Natural killer cell (primary cell): ENCODE data around the gene HMCN1. TPM values are rescaled to one million over a fixed set of nuclear protein-coding genes. Genes with fewer than 3 reads are reported as not detected.

Source experiments
- ATAC-seq, 3 donors: fragments of 150-1000 bp in 2 of 3; fragments of 200-7000 bp in 1 of 3; cut with Tn5 transposase; 1 replicate in 1 of 3; 2 replicates in 2 of 3; pipeline ENCODE4 v1.10.0; 2021; ENCODE audit warnings: mild to moderate bottlenecking in 2 of 3, moderate library complexity in 2 of 3
- DNase-seq, 2 donors: peaks; one replicate each; pipeline versions ENCODE4 v3.0.0 to v3.0.0-alpha.2; 2013 to 2021; ENCODE audit warnings: mixed read lengths in 1 of 2
- H3K27ac ChIP-seq: one replicate; pipeline ENCODE4 v1.5.1; 2013; ENCODE audit warnings: mild to moderate bottlenecking, low read length
- H3K27me3 ChIP-seq: one replicate; pipeline ENCODE4 v1.6.1; 2013; ENCODE audit warnings: low read length; ENCODE audit not compliant: control insufficient read depth, insufficient read depth
- H3K36me3 ChIP-seq: one replicate; pipeline ENCODE4 v1.6.1; 2013; ENCODE audit warnings: low read length; ENCODE audit not compliant: control insufficient read depth, insufficient read depth
- H3K4me1 ChIP-seq: one replicate; pipeline ENCODE4 v1.6.1; 2013; ENCODE audit warnings: low read length; ENCODE audit not compliant: control insufficient read depth, insufficient read depth
- H3K4me3 ChIP-seq: one replicate; pipeline ENCODE4 v1.5.1; 2013; ENCODE audit warnings: low read length
- H3K9me3 ChIP-seq: one replicate; pipeline ENCODE4 v1.6.1; 2013; ENCODE audit warnings: low read length; ENCODE audit not compliant: control insufficient read depth, insufficient read depth
- H3K27ac Mint-ChIP-seq, 2 donors: one replicate each; pipeline ENCODE4 v1.8.0; 2022; ENCODE audit warnings: mild to moderate bottlenecking in 2 of 2, mixed read lengths in 2 of 2, moderate library complexity in 1 of 2
- H3K27me3 Mint-ChIP-seq, 2 donors: one replicate each; pipeline ENCODE4 v1.8.0; 2022; ENCODE audit warnings: low read depth in 2 of 2, mixed read lengths in 2 of 2
- H3K36me3 Mint-ChIP-seq: one replicate; pipeline ENCODE4 v1.8.0; 2022; ENCODE audit warnings: mixed read lengths
- H3K4me1 Mint-ChIP-seq, 2 donors: one replicate each; pipeline ENCODE4 v1.8.0; 2022; ENCODE audit warnings: mixed read lengths in 2 of 2
- H3K4me3 Mint-ChIP-seq: one replicate; pipeline ENCODE4 v1.8.0; 2022; ENCODE audit warnings: mild to moderate bottlenecking, moderate library complexity, mixed read lengths
- H3K9me3 Mint-ChIP-seq, 2 donors: one replicate each; pipeline ENCODE4 v1.8.0; 2022; ENCODE audit warnings: mixed read lengths in 2 of 2
- WGBS: methylation state at CpG from one replicate; pipeline ENCODE4 v1.1.7; 2013; ENCODE audit warnings: missing lambda C conversion rate; ENCODE audit not compliant: insufficient coverage; 5-methylcytosine and 5-hydroxymethylcytosine counted together
- intact Hi-C: fragments of 100-400 bp; cut with micrococcal nuclease; formaldehyde crosslinking; loops from one replicate; pipeline ENCODE4 v1.14.2; 2022
- total RNA-seq, 4 donors: library from RNA; stranded (reverse); fragments of 120-200 nt in 1 of 4; gene quantifications; one replicate each; pipeline versions ENCODE4 v1.2.3 to v1.2.4, GENCODE V29; 2013 to 2022
- TF ChIP-seq, protein P1 (sequence below): fragments of 200-600 bp; IDR thresholded peaks from one replicate; pipeline ENCODE4 v1.8.0; 2022; ENCODE audit warnings: antibody characterized with exemption

The HMCN1 gene
- total RNA-seq, 3 donors from 2014 or later (not counting 1 experiment from before 2014, with no cell fraction given), result 0.02 to 0.45 (median 0.39) TPM

- intact Hi-C loops, result no loop called here
- peaks cover 4 to 5% of the 10 kb centered on the region in 2 donors for H3K9me3 Mint-ChIP-seq
- H3K27ac Mint-ChIP-seq, result no peak overlapping the region
- H3K4me3 Mint-ChIP-seq, result no peak overlapping the region
- DNase-seq (no peak), ATAC-seq (no peak)
- H3K4me1 Mint-ChIP-seq, result no peaks in the 10 kb centered on the region
- Histone ChIP-seq H3K27ac (no peak overlapping the region), H3K36me3 (no peaks in the 10 kb centered on the region), H3K4me3 (no peak overlapping the region), H3K27me3 (no peaks in the 10 kb centered on the region), H3K4me1 (no peaks in the 10 kb centered on the region), H3K9me3 (no peaks in the 10 kb centered on the region)
- peaks cover 0 to under 1% of the 10 kb centered on the region in 2 donors for H3K27me3 Mint-ChIP-seq
- TF ChIP-seq, protein P1, sequence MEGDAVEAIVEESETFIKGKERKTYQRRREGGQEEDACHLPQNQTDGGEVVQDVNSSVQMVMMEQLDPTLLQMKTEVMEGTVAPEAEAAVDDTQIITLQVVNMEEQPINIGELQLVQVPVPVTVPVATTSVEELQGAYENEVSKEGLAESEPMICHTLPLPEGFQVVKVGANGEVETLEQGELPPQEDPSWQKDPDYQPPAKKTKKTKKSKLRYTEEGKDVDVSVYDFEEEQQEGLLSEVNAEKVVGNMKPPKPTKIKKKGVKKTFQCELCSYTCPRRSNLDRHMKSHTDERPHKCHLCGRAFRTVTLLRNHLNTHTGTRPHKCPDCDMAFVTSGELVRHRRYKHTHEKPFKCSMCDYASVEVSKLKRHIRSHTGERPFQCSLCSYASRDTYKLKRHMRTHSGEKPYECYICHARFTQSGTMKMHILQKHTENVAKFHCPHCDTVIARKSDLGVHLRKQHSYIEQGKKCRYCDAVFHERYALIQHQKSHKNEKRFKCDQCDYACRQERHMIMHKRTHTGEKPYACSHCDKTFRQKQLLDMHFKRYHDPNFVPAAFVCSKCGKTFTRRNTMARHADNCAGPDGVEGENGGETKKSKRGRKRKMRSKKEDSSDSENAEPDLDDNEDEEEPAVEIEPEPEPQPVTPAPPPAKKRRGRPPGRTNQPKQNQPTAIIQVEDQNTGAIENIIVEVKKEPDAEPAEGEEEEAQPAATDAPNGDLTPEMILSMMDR, result no peak
- H3K36me3 Mint-ChIP-seq, result no peaks in the 10 kb centered on the region
- no CpG with 5 or more reads among the region's 1 CpG for WGBS
These were observed 431.1 kb downstream of the HMCN1 start for GRCh38 chr1:186165303-186165702.

DNA sequence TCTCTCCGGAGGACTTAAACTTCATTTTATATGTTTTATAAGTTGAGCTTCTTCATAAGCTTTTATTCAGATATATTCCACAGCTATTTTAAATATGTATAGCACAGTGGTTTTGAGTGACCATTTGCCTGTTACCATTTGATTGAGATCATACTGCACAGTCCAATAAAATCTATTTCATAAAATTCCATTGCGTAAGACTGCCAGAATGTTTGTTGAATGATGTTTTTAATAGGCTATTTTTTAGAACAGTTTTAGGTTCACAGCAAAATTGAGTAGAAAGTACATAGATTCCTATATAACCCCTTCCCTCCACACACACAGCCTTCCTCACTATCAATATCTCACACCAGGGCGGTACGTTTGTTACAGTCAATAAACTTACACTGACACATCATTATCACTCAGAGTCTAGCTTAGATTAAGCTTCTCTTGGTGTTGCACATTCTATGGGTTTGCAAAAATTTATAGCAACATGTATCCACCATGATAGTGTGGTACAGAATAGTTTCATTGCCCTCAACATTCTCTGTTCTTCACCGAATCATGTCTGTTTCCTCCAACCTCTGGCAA is 433.0 kb downstream of the HMCN1 start:
- Histone ChIP-seq H3K27me3 (no peaks in the 10 kb centered on the region), H3K27ac (no peak overlapping the region), H3K4me1 (no peaks in the 10 kb centered on the region), H3K9me3 (no peaks in the 10 kb centered on the region), H3K36me3 (no peaks in the 10 kb centered on the region), H3K4me3 (no peak overlapping the region)
- TF ChIP-seq, protein P1, result no peak
- Mint-ChIP-seq H3K36me3 (no peaks in the 10 kb centered on the region), H3K4me3 (no peak overlapping the region), H3K4me1 (no peaks in the 10 kb centered on the region), H3K27ac (no peak overlapping the region), H3K9me3 (peaks cover 3% of the 10 kb centered on the region in 2 donors), H3K27me3 (peaks cover 0 to 3% of the 10 kb centered on the region in 2 donors)
- DNase-seq (no peak), ATAC-seq (no peak)
- 95% methylated on average over 2 of the region's 5 CpGs for WGBS
- intact Hi-C loops, result no loop called here

DNA sequence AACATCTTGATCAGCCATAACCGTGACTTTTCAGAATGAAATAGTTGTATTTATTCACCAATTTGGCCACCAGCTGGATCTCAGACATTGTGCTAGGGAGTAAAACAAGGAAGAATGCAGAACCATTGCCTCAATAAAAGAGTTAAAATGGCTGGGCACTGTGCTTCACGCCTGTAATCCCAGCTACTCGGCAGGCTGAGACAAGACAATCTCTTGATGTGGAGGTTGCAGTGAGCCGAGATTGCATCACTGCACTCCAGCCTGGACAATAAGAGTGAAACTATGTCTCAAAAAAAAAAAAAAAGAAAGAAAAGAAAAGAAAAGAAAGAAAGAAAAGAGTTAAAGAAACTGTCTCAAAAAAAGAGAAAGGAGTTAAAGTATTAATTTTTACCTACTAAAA is 441.4 kb downstream of the HMCN1 start:
- H3K27ac ChIP-seq, result no peak overlapping the region
- no peaks in the 10 kb centered on the region for H3K27me3 Mint-ChIP-seq
- no peak overlapping the region for H3K4me3 ChIP-seq
- intact Hi-C loops, result no loop called here
- no peaks in the 10 kb centered on the region for H3K27me3 ChIP-seq
- no peaks in the 10 kb centered on the region for H3K4me1 ChIP-seq
- no peaks in the 10 kb centered on the region for H3K9me3 ChIP-seq
- 90% methylated on average over 4 of the region's 4 CpGs for WGBS
- no peaks in the 10 kb centered on the region for H3K36me3 Mint-ChIP-seq
- no peaks in the 10 kb centered on the region for H3K4me1 Mint-ChIP-seq
- peaks cover 2 to 5% of the 10 kb centered on the region in 2 donors for H3K9me3 Mint-ChIP-seq
- ATAC-seq, result no peak
- H3K27ac Mint-ChIP-seq, result no peak overlapping the region
- H3K36me3 ChIP-seq, result no peaks in the 10 kb centered on the region
- TF ChIP-seq, protein P1, result no peak
- DNase-seq, result no peak
- H3K4me3 Mint-ChIP-seq, result no peak overlapping the region
